ENCODE data around the gene MAFG. TPM values are rescaled to one million over a fixed set of nuclear protein-coding genes. Genes with fewer than 3 reads are reported as not detected.

The MAFG gene
- total RNA-seq, 1 donor, result 32.6 TPM

GRCh38 chr17:81921996-81922565 lies 5.5 kb downstream of the MAFG start:
- TF ChIP-seq CTCF (IDR thresholded peaks at IDR 0.05; ENCODE audit: extremely low read depth, low read depth, low read length), result no peak
- no peaks in the 10 kb centered on the region for H3K27me3 ChIP-seq (ENCODE audit: insufficient read depth, low read length)
- no peak overlapping the region for H2AFZ ChIP-seq (ENCODE audit: low read length)
- peaks cover 35% of the 10 kb centered on the region for H3K36me3 ChIP-seq (ENCODE audit: insufficient read depth, low read length)
- H3K79me2 ChIP-seq (ENCODE audit: insufficient read depth, low read length), result peaks cover 96% of the 10 kb centered on the region
- H4K20me1 ChIP-seq (ENCODE audit: insufficient read depth, low read length), result peaks cover 60% of the 10 kb centered on the region
- no peak for DNase-seq (ENCODE audit: insufficient read length, low spot score, missing footprints)
- H3K4me2 ChIP-seq (ENCODE audit: insufficient read depth, low read length), result no peak overlapping the region
- peaks cover 24% of the 10 kb centered on the region for H3K4me1 ChIP-seq (ENCODE audit: insufficient read depth, low read length)
- H3K4me3 ChIP-seq (ENCODE audit: insufficient read depth, low read length), result no peak overlapping the region
- H3K27ac ChIP-seq (ENCODE audit: low read depth, low read length), result no peak overlapping the region
- H3K9me3 ChIP-seq (ENCODE audit: low read depth, low read length), result no peaks in the 10 kb centered on the region

- Histone ChIP-seq H3K36me3 (ENCODE audit: insufficient read depth, low read length) (peaks cover 35% of the 10 kb centered on the region), H4K20me1 (ENCODE audit: insufficient read depth, low read length) (peaks cover 64% of the 10 kb centered on the region), H3K4me2 (ENCODE audit: insufficient read depth, low read length) (no peak overlapping the region), H3K27ac (ENCODE audit: low read depth, low read length) (no peak overlapping the region), H3K4me1 (ENCODE audit: insufficient read depth, low read length) (peaks cover 30% of the 10 kb centered on the region), H2AFZ (ENCODE audit: low read length) (no peak overlapping the region), H3K4me3 (ENCODE audit: insufficient read depth, low read length) (no peak overlapping the region), H3K79me2 (ENCODE audit: insufficient read depth, low read length) (peaks cover 94% of the 10 kb centered on the region), H3K27me3 (ENCODE audit: insufficient read depth, low read length) (no peaks in the 10 kb centered on the region), H3K9me3 (ENCODE audit: low read depth, low read length) (no peaks in the 10 kb centered on the region)
- no peak for TF ChIP-seq CTCF (IDR thresholded peaks at IDR 0.05; ENCODE audit: extremely low read depth, low read depth, low read length)
- no peak for DNase-seq (ENCODE audit: insufficient read length, low spot score, missing footprints)
Observed at GRCh38 chr17:81921537-81921862, 6.0 kb downstream of the MAFG start.

- H3K4me1 ChIP-seq (ENCODE audit: insufficient read depth, low read length), result peaks cover 29% of the 10 kb centered on the region
- no peak for TF ChIP-seq CTCF (IDR thresholded peaks at IDR 0.05; ENCODE audit: extremely low read depth, low read depth, low read length)
- no peak overlapping the region for H3K4me3 ChIP-seq (ENCODE audit: insufficient read depth, low read length)
- H3K79me2 ChIP-seq (ENCODE audit: insufficient read depth, low read length), result peaks cover 92% of the 10 kb centered on the region
- H3K27me3 ChIP-seq (ENCODE audit: insufficient read depth, low read length), result no peaks in the 10 kb centered on the region
- DNase-seq (ENCODE audit: insufficient read length, low spot score, missing footprints), result no peak
- H3K9me3 ChIP-seq (ENCODE audit: low read depth, low read length), result no peaks in the 10 kb centered on the region
- no peak overlapping the region for H2AFZ ChIP-seq (ENCODE audit: low read length)
- H3K27ac ChIP-seq (ENCODE audit: low read depth, low read length), result no peak overlapping the region
- H3K36me3 ChIP-seq (ENCODE audit: insufficient read depth, low read length), result peaks cover 38% of the 10 kb centered on the region
- peaks cover 63% of the 10 kb centered on the region for H4K20me1 ChIP-seq (ENCODE audit: insufficient read depth, low read length)
- H3K4me2 ChIP-seq (ENCODE audit: insufficient read depth, low read length), result no peak overlapping the region
Observed at GRCh38 chr17:81920612-81921536, 6.7 kb downstream of the MAFG start.

- H2AFZ ChIP-seq (ENCODE audit: low read length), result no peak overlapping the region
- H3K27me3 ChIP-seq (ENCODE audit: insufficient read depth, low read length), result no peaks in the 10 kb centered on the region
- peaks cover 72% of the 10 kb centered on the region for H4K20me1 ChIP-seq (ENCODE audit: insufficient read depth, low read length)
- peaks cover 57% of the 10 kb centered on the region for H3K36me3 ChIP-seq (ENCODE audit: insufficient read depth, low read length)
- no peak overlapping the region for H3K4me3 ChIP-seq (ENCODE audit: insufficient read depth, low read length)
- H3K4me1 ChIP-seq (ENCODE audit: insufficient read depth, low read length), result peaks cover 23% of the 10 kb centered on the region
- H3K79me2 ChIP-seq (ENCODE audit: insufficient read depth, low read length), result peaks cover 92% of the 10 kb centered on the region
- no peaks in the 10 kb centered on the region for H3K9me3 ChIP-seq (ENCODE audit: low read depth, low read length)
- TF ChIP-seq CTCF (IDR thresholded peaks at IDR 0.05; ENCODE audit: extremely low read depth, low read depth, low read length), result no peak
- no peak overlapping the region for H3K4me2 ChIP-seq (ENCODE audit: insufficient read depth, low read length)
- no peak overlapping the region for H3K27ac ChIP-seq (ENCODE audit: low read depth, low read length)
- DNase-seq (ENCODE audit: insufficient read length, low spot score, missing footprints), result no peak
Observed at GRCh38 chr17:81918832-81919545, 8.5 kb downstream of the MAFG start.
